Measurements from ENCODE around the gene ZDHHC18. TPM values are rescaled to one million over a fixed set of nuclear protein-coding genes. Genes with fewer than 3 reads are reported as not detected.

The ZDHHC18 gene
- total and polyA plus RNA-seq, 2 experiments from 2014 or later, result 1.3 to 11.6 TPM

GRCh38 chr1:26787706-26788514 lies 38.6 kb upstream of the ZDHHC18 start, which contains the start of gene PIGV:
Gene PIGV (plus strand): TSS chr1:26787950. CDS start chr1:26790816, 2,866 bp downstream.
- Histone ChIP-seq H4K20me1 (ENCODE audit: insufficient read depth) (no peaks in the 10 kb centered on the region), H3K27ac (peak within 1 kb of the TSS; percentile 98), H3K4me1 (ENCODE audit: insufficient read depth) (peaks cover 44% of the 10 kb centered on the region), H3K4me3 (peak within 1 kb of the TSS; percentile 82), H3K9ac (peak within 1 kb of the TSS; percentile 96), H3K36me3 (ENCODE audit: low read depth) (0 out of 2 replicates have a peak, but pooled peaks cover 8% of the 10 kb centered on the region), H3F3A (ENCODE audit: insufficient read depth) (peaks cover 54% of the 10 kb centered on the region), H3K79me2 (ENCODE audit: insufficient read depth) (peaks cover 14% of the 10 kb centered on the region; the same call in 1 of the 2 replicates), H3K27me3 (replicated peaks; ENCODE audit: insufficient read depth) (no peaks in the 10 kb centered on the region), H3K9me3 (ENCODE audit: low read depth) (no peaks in the 10 kb centered on the region), H2AFZ (peak within 1 kb of the TSS; percentile 73), H3K9me2 (ENCODE audit: insufficient read depth) (no peaks in the 10 kb centered on the region), H3K4me2 (ENCODE audit: unreplicated experiment) (peak within 1 kb of the TSS; percentile 98)
- in situ Hi-C loops (cut with MboI), result loop anchor here (10.0 kb wide), 1 partner anchor 93 kb away; the partner anchor contains the start of gene ARID1A
- no peak for TF ChIP-seq EZH2 (IDR thresholded peaks at IDR 0.05; ENCODE audit: insufficient read depth, poor library complexity, severe bottlenecking)
- TF ChIP-seq EZH2phosphoT487 (IDR thresholded peaks at IDR 0.05; ENCODE audit: insufficient read depth, low read depth), result no peak
- peak; percentile 95 for DNase-seq
- 0 to 2% methylated on average over 30 to 59 of the region's 63 CpGs for WGBS, 2 experiments (ENCODE audit: low coverage in 1 of 2, low lambda C conversion rate in 2 of 2, missing lambda C conversion rate in 2 of 2)

GRCh38 chr1:26788515-26788785 lies 38.0 kb upstream of the ZDHHC18 start:
- H3K27me3 ChIP-seq (replicated peaks; ENCODE audit: insufficient read depth), result no peaks in the 10 kb centered on the region
- H3F3A ChIP-seq (ENCODE audit: insufficient read depth), result peaks cover 49% of the 10 kb centered on the region
- H2AFZ ChIP-seq, result peak overlapping the region; percentile 73
- peak overlapping the region; percentile 98 for H3K27ac ChIP-seq
- no peak for DNase-seq
- H3K9me3 ChIP-seq (ENCODE audit: low read depth), result no peaks in the 10 kb centered on the region
- TF ChIP-seq EZH2 (IDR thresholded peaks at IDR 0.05; ENCODE audit: insufficient read depth, poor library complexity, severe bottlenecking) (no peak), EZH2phosphoT487 (IDR thresholded peaks at IDR 0.05; ENCODE audit: insufficient read depth, low read depth) (no peak)
- in situ Hi-C loops (cut with MboI), result loop anchor here (10.0 kb wide), 1 partner anchor 94 kb away; the partner anchor contains the start of gene ARID1A
- H4K20me1 ChIP-seq (ENCODE audit: insufficient read depth), result no peaks in the 10 kb centered on the region
- H3K79me2 ChIP-seq (ENCODE audit: insufficient read depth), result peaks cover 9% of the 10 kb centered on the region; the same call in 1 of the 2 replicates
- 0 out of 2 replicates have a peak, but pooled peaks cover 3% of the 10 kb centered on the region for H3K36me3 ChIP-seq (ENCODE audit: low read depth)
- H3K4me1 ChIP-seq (ENCODE audit: insufficient read depth), result peaks cover 43% of the 10 kb centered on the region
- peak overlapping the region; percentile 98 for H3K4me2 ChIP-seq (ENCODE audit: unreplicated experiment)
- no peaks in the 10 kb centered on the region for H3K9me2 ChIP-seq (ENCODE audit: insufficient read depth)
- H3K9ac ChIP-seq, result peak overlapping the region; percentile 96
- peak overlapping the region; percentile 82 for H3K4me3 ChIP-seq
- 1 to 3% methylated on average over 10 of the region's 10 CpGs for WGBS, 2 experiments (ENCODE audit: low coverage in 1 of 2, low lambda C conversion rate in 2 of 2, missing lambda C conversion rate in 2 of 2)

- in situ Hi-C loops (cut with MboI), result loop anchor here (10.0 kb wide), 1 partner anchor 94 kb away; the partner anchor contains the start of gene ARID1A
- H3K9me3 ChIP-seq (ENCODE audit: low read depth), result no peaks in the 10 kb centered on the region
- H3K4me3 ChIP-seq, result peak overlapping the region; percentile 82
- peaks cover 37% of the 10 kb centered on the region for H3K4me1 ChIP-seq (ENCODE audit: insufficient read depth)
- DNase-seq, result peak; percentile 95
- TF ChIP-seq EZH2phosphoT487 (IDR thresholded peaks at IDR 0.05; ENCODE audit: insufficient read depth, low read depth) (no peak), EZH2 (IDR thresholded peaks at IDR 0.05; ENCODE audit: insufficient read depth, poor library complexity, severe bottlenecking) (no peak)
- H3K9me2 ChIP-seq (ENCODE audit: insufficient read depth), result no peaks in the 10 kb centered on the region
- H3K27me3 ChIP-seq (replicated peaks; ENCODE audit: insufficient read depth), result no peaks in the 10 kb centered on the region
- peaks cover 43% of the 10 kb centered on the region for H3F3A ChIP-seq (ENCODE audit: insufficient read depth)
- peak overlapping the region; percentile 96 for H3K9ac ChIP-seq
- H3K27ac ChIP-seq, result peak overlapping the region; percentile 98
- 0% methylated on average over 19 of the region's 19 CpGs for WGBS, 2 experiments (ENCODE audit: low coverage in 1 of 2, low lambda C conversion rate in 2 of 2, missing lambda C conversion rate in 2 of 2)
- peak overlapping the region; percentile 73 for H2AFZ ChIP-seq
- no peaks in the 10 kb centered on the region for H4K20me1 ChIP-seq (ENCODE audit: insufficient read depth)
- H3K36me3 ChIP-seq (ENCODE audit: low read depth), result no peaks in the 10 kb centered on the region
- peak overlapping the region; percentile 98 for H3K4me2 ChIP-seq (ENCODE audit: unreplicated experiment)
- peaks cover 9% of the 10 kb centered on the region; the same call in 1 of the 2 replicates for H3K79me2 ChIP-seq (ENCODE audit: insufficient read depth)
Measured at GRCh38 chr1:26788836-26789611, 37.5 kb upstream of the ZDHHC18 start.

DNA sequence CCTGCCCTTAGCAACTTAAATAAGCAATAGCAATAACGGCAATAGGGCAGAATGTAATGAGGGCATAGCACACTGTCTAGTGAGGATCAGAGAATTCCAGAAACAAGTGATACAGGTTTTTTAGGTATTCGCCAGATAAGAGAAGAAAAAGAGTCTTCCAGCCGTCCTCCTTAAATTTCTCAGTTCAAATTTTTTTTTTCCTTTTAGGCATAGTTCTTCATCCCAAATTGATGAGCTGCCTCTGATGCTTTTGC lies 36.9 kb upstream of the ZDHHC18 start:
- Histone ChIP-seq H3K9me3 (ENCODE audit: low read depth) (no peaks in the 10 kb centered on the region), H3K4me2 (ENCODE audit: unreplicated experiment) (no peak overlapping the region), H3K4me3 (no peak overlapping the region), H3K36me3 (ENCODE audit: low read depth) (peaks cover under 1% of the 10 kb centered on the region; the same call in 1 of the 2 replicates), H3K9me2 (ENCODE audit: insufficient read depth) (no peaks in the 10 kb centered on the region), H3K4me1 (ENCODE audit: insufficient read depth) (peaks cover 32% of the 10 kb centered on the region), H4K20me1 (ENCODE audit: insufficient read depth) (no peaks in the 10 kb centered on the region), H3K27me3 (replicated peaks; ENCODE audit: insufficient read depth) (no peaks in the 10 kb centered on the region), H3F3A (ENCODE audit: insufficient read depth) (peaks cover 38% of the 10 kb centered on the region), H3K27ac (no peak overlapping the region), H2AFZ (no peak overlapping the region), H3K9ac (peak overlapping the region; percentile 22; the same call in 1 of the 2 replicates), H3K79me2 (ENCODE audit: insufficient read depth) (peaks cover 9% of the 10 kb centered on the region; the same call in 1 of the 2 replicates)
- TF ChIP-seq EZH2 (IDR thresholded peaks at IDR 0.05; ENCODE audit: insufficient read depth, poor library complexity, severe bottlenecking) (no peak), EZH2phosphoT487 (IDR thresholded peaks at IDR 0.05; ENCODE audit: insufficient read depth, low read depth) (no peak)
- no peak for DNase-seq
- in situ Hi-C loops (cut with MboI), result loop anchor here (10.0 kb wide), 1 partner anchor 95 kb away; the partner anchor contains the start of gene ARID1A
- 64 to 67% methylated on average over 3 of the region's 3 CpGs for WGBS, 2 experiments (ENCODE audit: low coverage in 1 of 2, low lambda C conversion rate in 2 of 2, missing lambda C conversion rate in 2 of 2)
